ENCODE measurements around the gene MAP2K2.
A peak's percentile ranks its signal among the peaks of the same experiment; 100 is the strongest.

The MAP2K2 gene

GRCh38 chr19:4075373-4075772 is 48.5 kb downstream of the MAP2K2 start:
- no peak for DNase-seq

- no peak for DNase-seq
Observed at GRCh38 chr19:4071610-4072009, 52.3 kb downstream of the MAP2K2 start.

- no peak for DNase-seq
Observed at GRCh38 chr19:4069331-4069959, 54.5 kb downstream of the MAP2K2 start.

GRCh38 chr19:4068047-4068966 is 55.6 kb downstream of the MAP2K2 start:
- DNase-seq = peak; percentile 50

- peak; percentile 50 for DNase-seq
Observed at GRCh38 chr19:4067396-4068046, 56.4 kb downstream of the MAP2K2 start.

GRCh38 chr19:4066682-4067395 is 57.1 kb downstream of the MAP2K2 start, which contains the start of gene ZBTB7A:
ZBTB7A (minus strand) TSS chr19:4066899; CDS start chr19:4055232, 11,667 bp downstream.
- DNase-seq = peak; percentile 80

- no peak for DNase-seq
Observed at GRCh38 chr19:4066176-4066606, 57.7 kb downstream of the MAP2K2 start.

- peak; percentile 97 for DNase-seq
Observed at GRCh38 chr19:4065430-4066175, 58.3 kb downstream of the MAP2K2 start.

GRCh38 chr19:4064496-4065260 is 59.2 kb downstream of the MAP2K2 start:
- peak; percentile 51 for DNase-seq

GRCh38 chr19:4064149-4064495 is 59.8 kb downstream of the MAP2K2 start:
- peak; percentile 64 for DNase-seq

GRCh38 chr19:4063369-4064148 is 60.4 kb downstream of the MAP2K2 start:
- peak; percentile 71 for DNase-seq

GRCh38 chr19:4062419-4063368 is 61.2 kb downstream of the MAP2K2 start:
- peak; percentile 54 for DNase-seq

- peak; percentile 97 for DNase-seq
Observed at GRCh38 chr19:4061683-4062418, 62.1 kb downstream of the MAP2K2 start.

GRCh38 chr19:4061178-4061682 is 62.7 kb downstream of the MAP2K2 start:
- peak; percentile 65 for DNase-seq

GRCh38 chr19:4060621-4061177 is 63.2 kb downstream of the MAP2K2 start:
- DNase-seq = no peak

- no peak for DNase-seq
Observed at GRCh38 chr19:4059891-4060620, 63.9 kb downstream of the MAP2K2 start.

- no peak for DNase-seq
Observed at GRCh38 chr19:4059453-4059871, 64.5 kb downstream of the MAP2K2 start.

Data from DMS53 (cell line).